Activated CD8-positive, alpha-beta memory T cell treated with anti-CD3 and anti-CD28 coated beads, Interleukin-2, amount 50 U/mL, for 24 hours (primary cell): ENCODE data around the gene APAF1.
A peak's percentile ranks its signal among the peaks of the same experiment; 100 is the strongest.
"Not testable (repeated sequence)": the region's sequence is repeated elsewhere in the genome, so short reads cannot be mapped to it uniquely, and the experiment has no call there.

Experiments
- DNase-seq: peaks from one replicate; pipeline ENCODE4 v3.0.0-alpha.2; 2020; ENCODE audit errors: extremely low read depth

Gene APAF1

GRCh38 chr12:98644712-98645571, at the start of gene APAF1, which contains the start of gene IKBIP:
APAF1 (plus strand) TSS chr12:98645290; CDS start chr12:98648360, 3,070 bp downstream.
IKBIP (minus strand) TSS chr12:98644788; CDS start chr12:98644701, 87 bp downstream.
- peak; percentile 87 for DNase-seq

GRCh38 chr12:98597313-98597712, 47.8 kb upstream of the APAF1 start:
- not testable (repeated sequence) for DNase-seq

- DNase-seq = no peak
Observed at GRCh38 chr12:98601924-98602323, 43.2 kb upstream of the APAF1 start.

- no peak for DNase-seq
Observed at GRCh38 chr12:98606359-98606988, 38.6 kb upstream of the APAF1 start.

GRCh38 chr12:98610596-98610995, 34.5 kb upstream of the APAF1 start:
- DNase-seq = no peak

GRCh38 chr12:98612696-98613334, 32.3 kb upstream of the APAF1 start:
- no peak for DNase-seq

GRCh38 chr12:98618952-98619351, 26.1 kb upstream of the APAF1 start:
- no peak for DNase-seq

GRCh38 chr12:98635657-98636323, 9.3 kb upstream of the APAF1 start:
- no peak for DNase-seq

GRCh38 chr12:98637068-98637467, 8.0 kb upstream of the APAF1 start:
- no peak for DNase-seq

- no peak for DNase-seq
Observed at GRCh38 chr12:98638009-98638408, 7.1 kb upstream of the APAF1 start.

- no peak for DNase-seq
Observed at GRCh38 chr12:98639491-98639890, 5.6 kb upstream of the APAF1 start.

GRCh38 chr12:98642801-98643200, 2.3 kb upstream of the APAF1 start:
- DNase-seq = not testable (repeated sequence)

GRCh38 chr12:98644433-98644711, 718 bp upstream of the APAF1 start:
- no peak for DNase-seq

- no peak for DNase-seq
Observed at GRCh38 chr12:98645572-98646067, 530 bp downstream of the APAF1 start.

GRCh38 chr12:98646294-98647090, 1.4 kb downstream of the APAF1 start:
- no peak for DNase-seq

- DNase-seq = no peak
Observed at GRCh38 chr12:98651328-98651727, 6.2 kb downstream of the APAF1 start.

GRCh38 chr12:98653866-98654493, 8.9 kb downstream of the APAF1 start:
- no peak for DNase-seq

GRCh38 chr12:98656289-98657101, 11.4 kb downstream of the APAF1 start:
- DNase-seq = no peak

GRCh38 chr12:98660521-98660920, 15.4 kb downstream of the APAF1 start:
- no peak for DNase-seq

GRCh38 chr12:98669751-98670150, 24.7 kb downstream of the APAF1 start:
- DNase-seq = no peak
